Karpas-422 (cell line): ENCODE measurements around the gene SARDH. TPM values are rescaled to one million over a fixed set of nuclear protein-coding genes. Genes with fewer than 3 reads are reported as not detected.

ENCODE experiments used
- DNase-seq: peaks from one replicate; pipeline ENCODE4 v3.0.0-alpha.2; 2015
- H2AFZ ChIP-seq: fragments of 200-600 bp; sonication (generic); 2 replicates; pipeline ENCODE4 v1.6.1; 2014; ENCODE audit warnings: antibody characterized with exemption, low read length, mixed read lengths
- H3K27ac ChIP-seq: fragments of 200-600 bp; sonication (generic); 2 replicates; pipeline ENCODE4 v1.5.1; 2014; ENCODE audit warnings: mild to moderate bottlenecking, low read length, moderate library complexity
- H3K27me3 ChIP-seq: fragments of 200-600 bp; sonication (generic); 2 replicates; pipeline ENCODE4 v1.6.1; 2014; ENCODE audit warnings: low read length, mixed read lengths
- H3K36me3 ChIP-seq: fragments of 200-600 bp; sonication (generic); 2 replicates; pipeline ENCODE4 v1.6.1; 2014; ENCODE audit warnings: low read length, mixed read lengths; ENCODE audit not compliant: insufficient read depth
- H3K4me1 ChIP-seq: fragments of 200-600 bp; sonication (generic); 2 replicates; pipeline ENCODE4 v1.6.1; 2014; ENCODE audit warnings: mild to moderate bottlenecking, low read length, mixed read lengths
- H3K4me2 ChIP-seq: fragments of 200-600 bp; sonication (generic); 2 replicates; pipeline ENCODE4 v1.6.1; 2014; ENCODE audit warnings: low read length, low read depth, mild to moderate bottlenecking; ENCODE audit not compliant: poor library complexity, severe bottlenecking
- H3K4me3 ChIP-seq: fragments of 200-600 bp; sonication (generic); 2 replicates; pipeline ENCODE4 v1.5.1; 2014; ENCODE audit warnings: mild to moderate bottlenecking, antibody characterized with exemption, low read length, mixed read lengths
- H3K79me2 ChIP-seq: fragments of 200-600 bp; sonication (generic); 2 replicates; pipeline ENCODE4 v1.6.1; 2014; ENCODE audit warnings: mild to moderate bottlenecking, low read length, mixed read lengths
- H3K9ac ChIP-seq: fragments of 200-600 bp; sonication (generic); 2 replicates; pipeline ENCODE4 v1.6.0; 2014; ENCODE audit warnings: low read length
- H3K9me2 ChIP-seq: fragments of 200-600 bp; sonication (generic), shearing (Covaris generic); replicated peaks from 2 replicates; pipeline ENCODE4 v1.6.0; 2014; ENCODE audit warnings: mild to moderate bottlenecking, low read length, moderate library complexity; ENCODE audit not compliant: insufficient read depth
- H3K9me3 ChIP-seq: fragments of 300-700, 200-600 bp; sonication (generic); 2 replicates; pipeline ENCODE4 v1.6.1; 2014; ENCODE audit warnings: low read length, mixed read lengths
- H4K20me1 ChIP-seq: fragments of 200-600 bp; sonication (generic); 2 replicates; pipeline ENCODE4 v1.6.1; 2014; ENCODE audit warnings: mild to moderate bottlenecking, antibody characterized with exemption, low read length, low read depth; ENCODE audit not compliant: insufficient read depth
- total RNA-seq: library from RNA; depleted of rRNA; stranded (reverse); fragments of >200 nt; shearing (Covaris generic); gene quantifications from 2 replicates; pipeline ENCODE4 v1.2.3, GENCODE V29; 2014; ENCODE audit warnings: low replicate concordance

SARDH gene
- total RNA-seq, 1 experiment from 2014 or later, result not detected

GRCh38 chr9:133707065-133707762 is 30.9 kb downstream of the SARDH start:
- Histone ChIP-seq H3K4me2 (no peak overlapping the region), H3K27ac (no peak overlapping the region), H3K9me2 (no peaks in the 10 kb centered on the region), H3K4me1 (no peaks in the 10 kb centered on the region), H3K27me3 (no peaks in the 10 kb centered on the region), H3K36me3 (no peaks in the 10 kb centered on the region), H3K9ac (no peak overlapping the region), H4K20me1 (no peaks in the 10 kb centered on the region; the same call in 1 of the 2 replicates), H3K9me3 (no peaks in the 10 kb centered on the region), H2AFZ (no peak overlapping the region), H3K4me3 (no peak overlapping the region), H3K79me2 (no peaks in the 10 kb centered on the region)
- no peak for DNase-seq

GRCh38 chr9:133706307-133707050 is 31.7 kb downstream of the SARDH start:
- H3K9ac ChIP-seq, result no peak overlapping the region
- H3K4me2 ChIP-seq, result no peak overlapping the region
- no peaks in the 10 kb centered on the region for H3K36me3 ChIP-seq
- no peaks in the 10 kb centered on the region for H3K9me2 ChIP-seq
- H4K20me1 ChIP-seq, result no peaks in the 10 kb centered on the region; the same call in 1 of the 2 replicates
- H2AFZ ChIP-seq, result no peak overlapping the region
- H3K27ac ChIP-seq, result no peak overlapping the region
- no peak for DNase-seq
- no peaks in the 10 kb centered on the region for H3K27me3 ChIP-seq
- H3K79me2 ChIP-seq, result no peaks in the 10 kb centered on the region
- H3K4me3 ChIP-seq, result no peak overlapping the region
- H3K4me1 ChIP-seq, result no peaks in the 10 kb centered on the region
- H3K9me3 ChIP-seq, result no peaks in the 10 kb centered on the region

GRCh38 chr9:133705576-133705975 is 32.6 kb downstream of the SARDH start:
- H3K27ac ChIP-seq, result no peak overlapping the region
- H3K4me3 ChIP-seq, result no peak overlapping the region
- no peaks in the 10 kb centered on the region for H3K9me2 ChIP-seq
- no peaks in the 10 kb centered on the region for H3K27me3 ChIP-seq
- no peaks in the 10 kb centered on the region; the same call in 1 of the 2 replicates for H4K20me1 ChIP-seq
- no peaks in the 10 kb centered on the region for H3K79me2 ChIP-seq
- H3K9ac ChIP-seq, result no peak overlapping the region
- no peak overlapping the region for H3K4me2 ChIP-seq
- H2AFZ ChIP-seq, result no peak overlapping the region
- no peak for DNase-seq
- no peaks in the 10 kb centered on the region for H3K36me3 ChIP-seq
- H3K4me1 ChIP-seq, result no peaks in the 10 kb centered on the region
- H3K9me3 ChIP-seq, result no peaks in the 10 kb centered on the region

DNA sequence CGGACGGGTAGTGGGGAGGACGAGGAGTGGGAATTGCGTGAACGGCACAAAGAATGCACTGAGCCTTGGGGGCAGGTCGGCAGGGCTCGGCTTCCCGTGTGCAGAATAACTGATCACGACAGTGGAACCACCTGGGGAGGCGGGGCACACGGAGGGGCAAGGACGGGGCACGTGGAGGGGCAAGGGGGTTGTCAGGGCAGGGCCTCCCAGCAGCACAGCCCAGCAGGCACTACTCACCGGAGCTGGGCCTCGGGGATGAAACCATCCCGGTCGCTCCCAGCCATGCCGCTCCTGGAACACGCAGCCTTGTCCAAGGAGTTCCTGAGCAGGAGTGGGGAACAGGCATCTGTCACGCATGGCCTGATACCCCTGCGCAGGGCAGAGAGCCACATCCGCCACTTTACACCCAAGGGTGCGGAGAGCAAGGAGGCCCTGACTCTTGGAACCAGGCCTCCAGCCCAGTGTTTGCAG is 33.4 kb downstream of the SARDH start:
- no peak overlapping the region for H3K4me2 ChIP-seq

GRCh38 chr9:133703591-133704399 is 34.4 kb downstream of the SARDH start:
- Histone ChIP-seq H3K4me3 (no peak overlapping the region), H3K27me3 (no peaks in the 10 kb centered on the region), H3K4me2 (no peak overlapping the region), H3K9ac (no peak overlapping the region), H3K27ac (no peak overlapping the region), H2AFZ (no peak overlapping the region), H3K9me3 (no peaks in the 10 kb centered on the region), H3K4me1 (no peaks in the 10 kb centered on the region), H3K79me2 (no peaks in the 10 kb centered on the region), H3K9me2 (no peaks in the 10 kb centered on the region), H4K20me1 (no peaks in the 10 kb centered on the region; the same call in 1 of the 2 replicates), H3K36me3 (no peaks in the 10 kb centered on the region)
- DNase-seq, result no peak

More for the DNA sequence above, 33.4 kb downstream of the SARDH start:
- no peak for DNase-seq
- no peak overlapping the region for H2AFZ ChIP-seq
- H3K79me2 ChIP-seq, result no peaks in the 10 kb centered on the region
- no peaks in the 10 kb centered on the region for H3K9me2 ChIP-seq
- H3K4me3 ChIP-seq, result no peak overlapping the region
- H3K9me3 ChIP-seq, result no peaks in the 10 kb centered on the region
- H3K9ac ChIP-seq, result no peak overlapping the region
- no peaks in the 10 kb centered on the region for H3K36me3 ChIP-seq
- no peaks in the 10 kb centered on the region for H3K27me3 ChIP-seq
- H3K27ac ChIP-seq, result no peak overlapping the region
- no peaks in the 10 kb centered on the region for H3K4me1 ChIP-seq
- no peaks in the 10 kb centered on the region; the same call in 1 of the 2 replicates for H4K20me1 ChIP-seq

DNA sequence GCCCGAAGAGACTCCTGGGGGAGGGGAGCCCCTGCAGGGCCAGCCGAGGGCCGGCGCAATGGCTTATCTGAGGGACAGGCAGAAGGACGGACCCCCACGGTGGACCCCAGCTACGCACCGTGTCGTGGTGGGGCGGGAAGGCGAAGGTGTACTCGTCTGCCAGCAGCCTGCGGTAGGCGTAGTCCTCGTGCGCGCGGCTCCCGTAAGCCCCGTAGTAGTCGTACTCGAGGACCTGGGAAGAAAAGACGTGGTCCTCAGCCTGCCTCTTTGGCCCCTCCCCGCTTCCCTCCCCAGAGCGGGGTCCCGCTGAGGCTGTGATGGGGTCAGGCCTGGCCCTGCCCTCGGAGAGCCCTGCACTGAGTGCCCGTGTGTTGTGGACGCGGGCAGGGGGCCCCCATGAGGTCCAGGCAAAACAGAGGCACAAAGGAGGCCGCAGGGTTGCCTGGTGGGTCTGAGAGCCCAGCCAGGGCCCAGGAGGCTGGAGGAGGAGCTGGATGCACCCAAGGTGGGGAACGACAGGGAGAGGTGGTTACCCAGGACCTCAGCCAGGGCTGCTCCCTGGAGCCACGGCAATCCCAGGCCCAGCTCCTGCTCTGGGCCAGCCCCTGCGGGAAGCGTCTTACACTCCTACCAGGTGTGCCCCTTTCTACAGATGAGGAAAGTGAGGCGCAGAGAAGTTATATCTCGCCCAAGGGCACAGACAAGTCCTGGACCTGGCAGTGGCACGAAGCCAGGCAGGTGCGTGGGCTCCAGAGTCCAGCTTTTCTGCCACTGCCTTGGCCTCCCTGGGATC is 35.2 kb downstream of the SARDH start:
- no peak overlapping the region for H2AFZ ChIP-seq
- no peaks in the 10 kb centered on the region; the same call in 1 of the 2 replicates for H4K20me1 ChIP-seq
- no peaks in the 10 kb centered on the region for H3K4me1 ChIP-seq
- no peaks in the 10 kb centered on the region for H3K9me3 ChIP-seq
- DNase-seq, result no peak
- no peak overlapping the region for H3K4me3 ChIP-seq
- no peaks in the 10 kb centered on the region for H3K27me3 ChIP-seq
- no peaks in the 10 kb centered on the region for H3K36me3 ChIP-seq
- H3K27ac ChIP-seq, result no peak overlapping the region
- no peak overlapping the region for H3K4me2 ChIP-seq
- no peaks in the 10 kb centered on the region for H3K79me2 ChIP-seq
- no peak overlapping the region for H3K9ac ChIP-seq
- H3K9me2 ChIP-seq, result no peaks in the 10 kb centered on the region

GRCh38 chr9:133701981-133702797 is 36.0 kb downstream of the SARDH start:
- H3K27me3 ChIP-seq, result no peaks in the 10 kb centered on the region
- no peaks in the 10 kb centered on the region for H3K79me2 ChIP-seq
- H3K27ac ChIP-seq, result no peak overlapping the region
- H3K9me2 ChIP-seq, result no peaks in the 10 kb centered on the region
- H2AFZ ChIP-seq, result no peak overlapping the region
- H3K9ac ChIP-seq, result no peak overlapping the region
- no peak overlapping the region for H3K4me3 ChIP-seq
- DNase-seq, result no peak
- no peaks in the 10 kb centered on the region for H3K4me1 ChIP-seq
- no peaks in the 10 kb centered on the region; the same call in 1 of the 2 replicates for H4K20me1 ChIP-seq
- no peak overlapping the region for H3K4me2 ChIP-seq
- no peaks in the 10 kb centered on the region for H3K9me3 ChIP-seq
- H3K36me3 ChIP-seq, result no peaks in the 10 kb centered on the region
